Mesothelial cell of epicardium (in vitro differentiated cells): ENCODE measurements around the gene LRRC23. TPM values are rescaled to one million over a fixed set of nuclear protein-coding genes. Genes with fewer than 3 reads are reported as not detected.

ENCODE experiments used
- DNase-seq, 2 experiments: peaks; one replicate each; pipeline ENCODE4 v3.0.0; 2021; ENCODE audit warnings: low spot score in 2 of 2; ENCODE audit not compliant: unreplicated experiment in 2 of 2
- H3K27ac Mint-ChIP-seq: 2 replicates; pipeline ENCODE4 v1.8.0; 2021; ENCODE audit warnings: mixed read lengths
- H3K27me3 Mint-ChIP-seq: 2 replicates; pipeline ENCODE4 v1.8.0; 2021; ENCODE audit warnings: low read depth, mixed read lengths
- H3K36me3 Mint-ChIP-seq: 2 replicates; pipeline ENCODE4 v1.8.0; 2021; ENCODE audit warnings: mixed read lengths
- H3K4me1 Mint-ChIP-seq: 2 replicates; pipeline ENCODE4 v1.8.0; 2021; ENCODE audit warnings: mixed read lengths
- H3K4me3 Mint-ChIP-seq: 2 replicates; pipeline ENCODE4 v1.8.0; 2021; ENCODE audit warnings: mild to moderate bottlenecking, moderate library complexity, mixed read lengths
- H3K9me3 Mint-ChIP-seq: 2 replicates; pipeline ENCODE4 v1.8.0; 2021; ENCODE audit warnings: mixed read lengths
- total RNA-seq: library from RNA; stranded (reverse); gene quantifications from 3 replicates; pipeline ENCODE4 v1.2.1, GENCODE V29; 2021
- TF ChIP-seq, protein P1 (sequence below): fragments of 200-600 bp; sonication (generic); IDR thresholded peaks from one replicate; pipeline ENCODE4 v1.5.0; 2021; ENCODE audit warnings: antibody characterized with exemption; ENCODE audit not compliant: unreplicated experiment

The LRRC23 gene
- total RNA-seq, 1 donor from 2014 or later, result 11.6 TPM

GRCh38 chr12:6917491-6918231, 13.0 kb downstream of the LRRC23 start:
- Mint-ChIP-seq H3K27ac (no peak overlapping the region), H3K4me3 (no peak overlapping the region)
- TF ChIP-seq, protein P1, sequence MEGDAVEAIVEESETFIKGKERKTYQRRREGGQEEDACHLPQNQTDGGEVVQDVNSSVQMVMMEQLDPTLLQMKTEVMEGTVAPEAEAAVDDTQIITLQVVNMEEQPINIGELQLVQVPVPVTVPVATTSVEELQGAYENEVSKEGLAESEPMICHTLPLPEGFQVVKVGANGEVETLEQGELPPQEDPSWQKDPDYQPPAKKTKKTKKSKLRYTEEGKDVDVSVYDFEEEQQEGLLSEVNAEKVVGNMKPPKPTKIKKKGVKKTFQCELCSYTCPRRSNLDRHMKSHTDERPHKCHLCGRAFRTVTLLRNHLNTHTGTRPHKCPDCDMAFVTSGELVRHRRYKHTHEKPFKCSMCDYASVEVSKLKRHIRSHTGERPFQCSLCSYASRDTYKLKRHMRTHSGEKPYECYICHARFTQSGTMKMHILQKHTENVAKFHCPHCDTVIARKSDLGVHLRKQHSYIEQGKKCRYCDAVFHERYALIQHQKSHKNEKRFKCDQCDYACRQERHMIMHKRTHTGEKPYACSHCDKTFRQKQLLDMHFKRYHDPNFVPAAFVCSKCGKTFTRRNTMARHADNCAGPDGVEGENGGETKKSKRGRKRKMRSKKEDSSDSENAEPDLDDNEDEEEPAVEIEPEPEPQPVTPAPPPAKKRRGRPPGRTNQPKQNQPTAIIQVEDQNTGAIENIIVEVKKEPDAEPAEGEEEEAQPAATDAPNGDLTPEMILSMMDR, result no peak

DNA sequence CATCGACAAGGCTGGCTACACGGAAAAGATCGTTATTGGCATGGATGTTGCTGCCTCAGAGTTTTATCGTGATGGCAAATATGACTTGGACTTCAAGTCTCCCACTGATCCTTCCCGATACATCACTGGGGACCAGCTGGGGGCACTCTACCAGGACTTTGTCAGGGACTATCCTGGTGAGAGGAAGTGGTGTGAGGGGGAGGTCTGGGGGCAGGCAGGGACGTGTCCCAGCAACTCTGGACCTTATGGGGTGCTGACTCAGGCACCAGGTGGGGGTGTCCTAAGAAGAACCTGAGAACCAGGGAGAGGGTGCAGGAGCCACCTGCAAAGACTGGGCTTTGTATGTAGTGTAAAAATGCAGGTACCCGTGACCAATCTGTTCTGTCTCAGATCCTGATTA, 15.0 kb downstream of the LRRC23 start:
- Mint-ChIP-seq H3K27ac (no peak overlapping the region), H3K27me3 (peaks cover 20% of the 10 kb centered on the region), H3K36me3 (peaks cover 6% of the 10 kb centered on the region)

More at GRCh38 chr12:6917491-6918231, 13.0 kb downstream of the LRRC23 start:
- H3K4me1 Mint-ChIP-seq, result peaks cover 20% of the 10 kb centered on the region
- H3K9me3 Mint-ChIP-seq, result no peaks in the 10 kb centered on the region
- peaks cover 6% of the 10 kb centered on the region for H3K36me3 Mint-ChIP-seq
- H3K27me3 Mint-ChIP-seq, result peaks cover 35% of the 10 kb centered on the region
- DNase-seq, result no peak

GRCh38 chr12:6921539-6921938, 16.9 kb downstream of the LRRC23 start:
- no peak for DNase-seq
- Mint-ChIP-seq H3K27me3 (peaks cover 4% of the 10 kb centered on the region), H3K27ac (no peak overlapping the region), H3K4me1 (peaks cover 27% of the 10 kb centered on the region), H3K9me3 (no peaks in the 10 kb centered on the region), H3K36me3 (peaks cover 5% of the 10 kb centered on the region), H3K4me3 (no peak overlapping the region)
- TF ChIP-seq, protein P1, result no peak

More for the DNA sequence above, 15.0 kb downstream of the LRRC23 start:
- TF ChIP-seq, protein P1, result no peak
- Mint-ChIP-seq H3K4me3 (no peak overlapping the region), H3K9me3 (no peaks in the 10 kb centered on the region), H3K4me1 (peaks cover 17% of the 10 kb centered on the region)
- no peak for DNase-seq

GRCh38 chr12:6921996-6922946, 17.6 kb downstream of the LRRC23 start:
- Mint-ChIP-seq H3K9me3 (no peaks in the 10 kb centered on the region), H3K27me3 (no peaks in the 10 kb centered on the region), H3K27ac (no peak overlapping the region), H3K4me3 (no peak overlapping the region), H3K4me1 (peaks cover 34% of the 10 kb centered on the region), H3K36me3 (peaks cover 4% of the 10 kb centered on the region)
- no peak for DNase-seq
- TF ChIP-seq, protein P1, result no peak

GRCh38 chr12:6923003-6923732, 18.5 kb downstream of the LRRC23 start:
- DNase-seq, result no peak
- no peak overlapping the region for H3K27ac Mint-ChIP-seq
- H3K36me3 Mint-ChIP-seq, result peaks cover 4% of the 10 kb centered on the region
- TF ChIP-seq, protein P1, result no peak
- no peaks in the 10 kb centered on the region for H3K27me3 Mint-ChIP-seq
- peaks cover 35% of the 10 kb centered on the region for H3K4me1 Mint-ChIP-seq
- H3K9me3 Mint-ChIP-seq, result no peaks in the 10 kb centered on the region
- H3K4me3 Mint-ChIP-seq, result no peak overlapping the region
